ENCODE results near the gene NUP98. TPM values are rescaled to one million over a fixed set of nuclear protein-coding genes. Genes with fewer than 3 reads are reported as not detected.

NUP98 gene
- 4.9 and 8.1 TPM in 2 replicates for polyA plus RNA-seq

DNA sequence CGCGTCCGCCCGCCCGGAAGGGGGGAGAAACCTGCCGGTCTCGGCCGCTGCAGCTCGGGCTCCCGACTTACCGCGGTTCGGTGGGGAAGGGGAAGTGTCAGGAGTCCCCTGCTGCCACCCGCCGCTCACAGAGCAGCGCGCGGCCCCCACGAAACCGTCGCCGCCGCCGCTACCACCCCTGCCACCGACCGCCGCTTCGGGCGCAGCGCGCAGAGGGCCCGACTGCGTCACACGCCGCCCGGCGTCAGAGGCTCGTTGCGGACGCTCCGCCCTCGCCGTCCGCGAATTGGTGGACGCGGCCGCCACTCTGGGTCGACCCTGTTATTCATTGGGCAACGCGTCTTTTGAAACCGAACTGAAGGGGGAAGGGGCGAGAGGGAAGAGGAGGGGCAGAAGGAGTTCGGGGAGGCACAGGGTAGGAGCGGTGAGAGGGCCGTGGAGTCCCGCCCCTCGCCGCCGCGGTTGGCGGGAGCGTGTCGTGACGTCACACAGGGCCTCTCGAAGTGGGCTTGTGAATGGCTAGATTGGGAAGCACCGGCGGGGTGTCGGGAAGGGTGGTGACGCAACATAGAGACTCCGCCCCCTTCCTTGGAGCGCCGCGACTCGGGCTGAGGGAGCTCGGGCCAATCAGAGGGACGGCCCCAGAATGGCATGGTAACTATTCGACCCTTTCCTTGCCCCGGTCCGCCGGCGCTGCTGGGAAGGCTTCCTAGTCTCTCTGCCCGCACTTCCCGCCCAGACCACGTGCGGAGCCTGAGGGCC is at the start of gene NUP98:
Gene NUP98 (minus strand): TSS at position 226 of the 762 bp plus-strand sequence. CDS start 15,437 bp downstream, outside the sequence.

DNA sequence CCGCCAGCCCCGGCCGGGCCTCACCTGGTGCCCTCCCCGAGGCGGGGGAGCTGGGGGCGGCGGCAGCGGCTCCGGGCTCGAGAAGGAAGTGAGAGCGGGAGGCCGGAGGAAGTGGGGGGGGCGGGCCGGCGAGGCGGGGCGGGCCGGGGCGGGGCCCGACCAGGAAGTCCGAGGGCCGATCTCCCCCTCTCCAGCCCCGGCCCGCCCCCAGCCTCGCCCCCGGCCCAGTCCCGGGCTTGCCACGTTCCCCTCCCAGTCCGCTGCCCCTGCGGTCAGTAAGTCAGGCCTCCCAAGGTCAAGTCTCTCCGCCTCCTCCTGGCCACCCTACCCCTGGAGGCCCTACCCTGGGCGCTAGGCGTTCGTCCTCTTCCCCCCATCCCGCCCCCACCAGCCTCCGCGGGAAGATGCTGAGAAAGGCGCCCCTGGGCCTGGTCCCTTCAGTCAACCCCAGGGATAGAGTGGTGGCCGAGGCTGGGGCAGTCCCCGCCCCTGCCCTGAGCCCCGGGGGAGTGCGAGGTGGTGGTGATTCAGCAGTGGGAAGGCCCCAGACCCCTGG is 43.6 kb upstream of the NUP98 start, which contains the start of gene RHOG:
Gene RHOG (minus strand): TSS at position 90 of the 556 bp plus-strand sequence. CDS start 12,821 bp downstream, outside the sequence.

DNA sequence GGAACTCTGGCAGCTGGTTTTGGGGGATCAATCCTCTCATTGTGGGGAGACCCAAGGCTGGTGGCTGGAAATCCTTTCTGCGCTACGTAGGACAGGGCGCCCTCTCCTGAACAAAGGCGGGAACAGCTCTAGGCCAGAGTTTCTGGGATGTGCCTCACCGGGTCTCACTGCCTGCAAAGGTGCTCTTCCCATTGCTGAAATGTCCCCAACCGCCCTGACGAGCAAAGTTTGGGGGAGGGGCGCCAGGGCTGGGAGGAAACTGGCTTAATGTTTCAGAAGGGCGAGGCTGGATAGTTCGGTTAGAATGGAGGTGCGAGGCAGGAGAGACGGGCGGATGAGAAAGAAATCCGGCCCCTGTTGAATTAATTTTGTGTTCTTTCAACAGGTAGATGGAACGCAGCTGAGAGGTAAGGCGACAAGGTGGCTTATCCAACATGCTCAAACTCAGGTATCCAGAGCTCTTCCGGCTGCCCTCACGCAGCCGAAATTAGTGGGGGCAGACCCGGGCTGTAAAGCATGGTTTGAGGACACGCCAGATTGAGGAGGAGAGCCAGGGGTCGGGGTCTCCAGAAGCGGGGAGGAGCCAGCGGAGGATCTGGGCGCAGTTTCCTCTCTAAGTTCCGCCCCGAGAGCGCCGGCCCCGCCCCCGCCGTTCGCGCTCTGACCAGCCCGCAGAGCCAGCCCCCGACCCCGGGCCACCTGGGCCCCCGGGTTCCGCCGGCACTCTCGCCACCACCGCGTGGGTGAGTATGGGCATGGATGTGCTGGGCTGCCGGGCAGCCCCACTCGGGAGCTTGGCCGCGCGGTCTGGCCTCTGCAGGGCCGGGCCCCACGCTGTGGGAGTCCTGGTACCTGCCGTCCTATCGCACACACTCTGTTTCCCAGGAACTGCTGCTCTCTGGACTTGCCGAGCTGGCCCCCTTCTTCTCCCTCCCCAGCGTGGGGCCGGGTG is 10.8 kb upstream of the NUP98 start, which contains the start of gene PGAP2:
Gene PGAP2 (plus strand): TSS at position 652 of the 952 bp plus-strand sequence. CDS start 2,700 bp downstream, outside the sequence.

DNA sequence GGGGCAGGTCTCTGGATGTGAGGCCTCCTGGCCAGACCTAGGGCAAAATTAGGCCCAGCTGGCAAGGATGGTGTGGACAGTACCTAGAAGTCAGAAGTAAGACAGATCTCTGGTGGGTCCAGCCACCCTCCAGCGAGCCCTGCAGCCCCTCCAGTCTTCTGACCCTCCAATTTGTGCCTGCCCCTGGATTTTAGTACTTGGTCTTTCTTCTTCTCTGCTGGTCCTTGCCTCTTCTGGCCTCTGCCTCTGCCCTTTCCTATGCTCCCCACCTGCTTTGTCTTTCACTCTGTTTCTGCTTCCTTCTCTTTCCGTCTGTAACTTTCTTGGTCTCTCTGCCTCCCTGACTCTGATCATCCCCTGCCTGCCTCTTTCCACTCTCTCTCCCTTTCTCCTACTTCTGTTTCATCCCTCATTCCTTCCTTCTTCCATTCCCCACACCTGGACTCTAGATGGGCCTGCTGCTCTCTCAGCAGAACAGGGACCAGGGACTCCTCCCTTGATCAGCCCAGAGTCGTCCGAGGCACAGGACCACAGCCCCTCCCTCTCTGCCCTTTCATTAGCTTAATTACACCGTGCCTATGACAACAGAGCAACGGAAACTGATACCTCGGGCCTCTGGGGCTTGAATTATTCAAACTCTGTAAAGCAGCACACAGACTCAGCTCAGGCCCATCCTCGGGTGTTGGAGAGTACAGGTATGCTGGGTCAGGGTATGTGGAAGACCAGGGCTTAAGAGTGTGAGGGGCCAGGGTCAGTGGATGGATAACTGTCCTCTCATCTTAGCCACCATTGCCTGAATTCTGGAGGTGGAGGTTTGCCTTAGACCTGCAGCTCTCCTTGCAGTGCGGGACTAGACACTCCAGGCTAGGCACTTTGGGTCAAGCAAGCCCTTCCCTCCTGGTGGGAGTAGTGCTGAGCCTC is 125.8 kb downstream of the NUP98 start, which contains the start of gene CHRNA10:
Gene CHRNA10 (minus strand): TSS at position 51 of the 921 bp plus-strand sequence. CDS start 72 bp downstream, outside the sequence.

DNA sequence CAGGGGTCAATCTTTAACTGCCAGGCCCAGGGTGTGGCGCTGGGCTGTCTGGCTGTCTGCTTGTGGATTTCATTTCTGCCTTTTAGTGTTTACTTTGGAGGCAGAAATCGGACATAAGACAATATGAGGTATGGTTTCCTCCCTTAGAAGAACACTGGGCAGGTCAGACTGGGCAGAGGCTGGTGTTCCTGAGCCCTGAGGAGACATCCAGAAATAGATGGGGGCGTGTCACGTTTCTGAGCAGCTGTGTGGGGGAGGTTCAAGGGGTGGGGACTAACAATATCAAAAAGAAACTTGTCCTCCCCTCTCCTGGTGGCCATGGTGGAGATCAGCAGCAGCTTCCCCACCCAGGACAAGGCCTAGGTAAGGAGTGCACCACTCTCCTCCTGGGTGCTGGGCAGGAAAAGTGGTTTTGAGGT is 152.5 kb downstream of the NUP98 start, which contains the start of gene ART1:
Gene ART1 (plus strand): TSS at position 312 of the 419 bp plus-strand sequence. CDS start 14,086 bp downstream, outside the sequence.

DNA sequence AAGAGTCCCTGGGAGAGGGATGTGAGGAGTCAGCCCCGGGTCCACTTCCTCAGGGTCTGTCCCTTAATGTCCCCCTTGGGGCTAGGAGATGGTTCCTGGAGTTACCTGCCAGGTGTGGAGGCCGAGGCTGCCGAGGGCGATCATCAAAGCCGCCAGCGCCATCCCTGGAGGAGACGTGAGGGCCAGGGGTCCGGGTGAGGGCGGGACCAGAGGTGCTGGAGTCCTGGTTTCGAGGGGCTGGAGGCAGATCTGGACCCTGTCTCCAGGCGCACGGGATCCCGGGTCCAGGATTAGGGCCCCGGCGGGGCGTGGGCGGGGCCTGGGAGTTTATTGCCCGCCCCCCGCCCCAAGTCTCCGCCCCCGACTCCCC is 155.7 kb downstream of the NUP98 start, which contains the start of gene ART5:
Gene ART5 (minus strand): TSS at position 292 of the 370 bp plus-strand sequence. CDS start 130 bp downstream, at position 162.

Other genes starting within 250 kb of the NUP98 start
- gene ART5, start 155.6 kb downstream of the NUP98 start, polyA plus RNA-seq = not detected in 2 replicates
- gene ART1, start 152.4 kb downstream of the NUP98 start, polyA plus RNA-seq = not detected in 2 replicates
- gene CHRNA10, start 126.2 kb downstream of the NUP98 start, polyA plus RNA-seq = not detected in 2 replicates
- gene PGAP2, start 11.0 kb upstream of the NUP98 start, polyA plus RNA-seq = 8.7 and 10.8 TPM in 2 replicates
- 2.5 TPM in 1 of 2 replicates, not detected in the other for gene RHOG, start 43.4 kb upstream of the NUP98 start, polyA plus RNA-seq
- 20.5 and 27.0 TPM in 2 replicates for gene STIM1, start 58.1 kb upstream of the NUP98 start, polyA plus RNA-seq

Data from Purkinje cell (primary cell).